IPS-18a (cell line): Measurements from ENCODE around the gene ELL2.

Experiments
- H3K27ac ChIP-seq: one replicate; pipeline ENCODE4 v1.5.1; 2013; ENCODE audit warnings: low read length
- H3K27me3 ChIP-seq: one replicate; pipeline ENCODE4 v1.6.1; 2013; ENCODE audit warnings: mild to moderate bottlenecking, low read length; ENCODE audit not compliant: control insufficient read depth, insufficient read depth
- H3K36me3 ChIP-seq: one replicate; pipeline ENCODE4 v1.6.1; 2013; ENCODE audit warnings: low read depth, low read length; ENCODE audit not compliant: control insufficient read depth
- H3K4me1 ChIP-seq: one replicate; pipeline ENCODE4 v1.6.1; 2013; ENCODE audit warnings: low read depth, low read length; ENCODE audit not compliant: control insufficient read depth
- H3K4me3 ChIP-seq: one replicate; pipeline ENCODE4 v1.5.1; 2013; ENCODE audit warnings: low read length
- H3K9ac ChIP-seq: one replicate; pipeline ENCODE4 v1.6.1; 2013; ENCODE audit warnings: mild to moderate bottlenecking, low read length, moderate library complexity
- H3K9me3 ChIP-seq: one replicate; pipeline ENCODE4 v1.6.1; 2013; ENCODE audit warnings: low read depth, low read length; ENCODE audit not compliant: control insufficient read depth

ELL2 gene

DNA sequence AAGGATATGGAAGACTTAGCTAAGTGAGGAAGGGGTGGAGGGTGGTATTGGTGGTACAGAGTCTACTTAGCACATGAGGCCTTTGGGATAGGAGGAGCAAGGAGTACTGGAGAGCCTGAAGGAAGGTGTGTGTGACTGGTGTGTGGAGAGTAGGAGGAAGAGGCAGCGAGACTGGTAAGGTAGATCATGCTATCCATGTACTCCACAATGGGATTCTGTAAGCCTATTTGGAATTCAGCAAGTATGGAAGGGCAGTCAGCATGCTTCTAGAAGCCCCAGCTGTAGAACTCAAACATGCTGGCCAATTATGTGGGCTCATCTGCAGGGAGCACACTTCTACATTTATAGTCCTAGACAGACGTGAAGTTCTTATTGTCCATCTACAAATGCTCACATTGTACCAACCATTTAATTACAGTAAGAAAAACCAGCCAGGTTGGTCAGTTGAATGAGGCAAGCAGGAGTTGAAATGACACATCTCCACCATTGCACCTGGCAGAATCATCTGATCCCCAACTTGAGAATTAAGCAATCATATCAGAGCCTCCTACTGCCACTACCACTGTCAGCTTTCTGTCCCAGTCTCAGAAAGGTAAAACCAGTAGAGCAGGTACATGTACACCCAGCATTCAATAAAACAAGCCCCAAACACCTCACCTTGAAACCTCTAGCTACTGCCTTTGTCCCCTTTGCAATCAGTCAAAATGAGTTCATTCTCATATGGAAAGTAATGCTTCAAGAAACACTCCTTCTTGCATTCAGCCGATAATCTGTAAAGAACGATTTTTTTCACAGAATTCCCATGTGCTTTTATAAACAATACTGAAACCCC is 78.2 kb downstream of the ELL2 start:
- Histone ChIP-seq H3K27ac (no peak overlapping the region), H3K9ac (no peak overlapping the region), H3K9me3 (no peaks in the 10 kb centered on the region), H3K4me1 (no peaks in the 10 kb centered on the region), H3K4me3 (no peak overlapping the region), H3K27me3 (no peaks in the 10 kb centered on the region), H3K36me3 (no peaks in the 10 kb centered on the region)

DNA sequence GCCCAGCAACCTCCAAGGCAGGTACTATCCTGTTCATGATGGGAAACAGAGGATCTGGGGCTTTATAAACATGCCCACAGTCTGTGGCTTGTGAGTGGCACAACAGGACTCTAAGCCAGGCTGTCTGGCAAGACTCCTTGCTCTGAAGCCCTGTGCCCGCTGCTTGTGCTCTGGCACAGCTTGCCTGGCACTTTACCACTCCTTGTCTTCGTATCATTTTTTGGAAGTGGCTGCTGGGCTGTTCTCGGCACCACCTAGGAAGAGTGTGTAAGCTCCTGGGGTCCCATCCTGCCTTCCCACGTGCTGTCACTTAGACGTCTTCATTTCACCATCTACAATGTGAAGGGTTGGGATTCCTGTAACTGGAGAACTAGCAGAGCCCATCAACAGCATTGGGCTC is 79.8 kb downstream of the ELL2 start:
- no peaks in the 10 kb centered on the region for H3K4me1 ChIP-seq
- no peak overlapping the region for H3K9ac ChIP-seq
- H3K4me3 ChIP-seq, result no peak overlapping the region
- H3K9me3 ChIP-seq, result no peaks in the 10 kb centered on the region
- H3K27me3 ChIP-seq, result no peaks in the 10 kb centered on the region
- H3K27ac ChIP-seq, result no peak overlapping the region
- no peaks in the 10 kb centered on the region for H3K36me3 ChIP-seq

DNA sequence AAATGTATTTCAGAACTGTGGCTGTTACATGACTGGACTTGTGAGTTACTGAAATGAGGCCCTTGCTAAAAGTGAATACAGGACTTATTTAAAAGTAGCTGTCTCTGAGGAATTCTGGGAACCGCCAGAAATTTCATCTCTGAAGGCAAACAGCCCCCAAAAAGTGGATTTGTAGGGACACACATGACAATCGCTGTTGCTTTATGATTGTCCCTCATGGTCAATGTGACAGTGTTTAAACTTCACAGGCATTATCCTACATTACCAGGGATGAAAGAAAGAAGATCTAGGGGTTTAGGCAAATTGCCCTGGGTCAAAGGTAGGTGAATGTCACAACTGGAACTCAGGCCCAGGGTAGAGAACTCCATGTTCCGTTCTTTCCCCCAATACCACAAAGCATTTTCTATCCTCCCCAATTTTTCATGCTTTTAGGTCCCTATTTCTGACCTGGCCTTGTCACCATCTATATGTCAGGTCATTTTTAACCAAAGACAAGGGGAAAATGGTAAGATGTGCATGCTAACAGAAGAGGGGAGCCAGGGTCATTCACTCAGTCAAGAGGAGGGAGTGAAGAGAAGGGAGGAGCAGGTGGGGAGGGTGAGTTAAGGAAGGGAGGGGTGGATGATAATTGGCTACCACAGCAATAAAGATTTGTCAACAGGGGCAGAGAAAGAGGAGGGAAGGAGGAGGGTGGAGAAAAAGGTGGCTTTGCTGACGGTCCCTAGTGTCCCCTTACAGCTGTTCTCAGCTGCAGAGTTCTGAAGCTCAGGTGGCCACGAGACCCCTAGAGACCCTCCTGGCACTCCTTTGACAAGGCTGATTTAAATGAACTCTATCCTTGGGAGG is 81.3 kb downstream of the ELL2 start:
- H3K9me3 ChIP-seq, result no peaks in the 10 kb centered on the region
- no peak overlapping the region for H3K9ac ChIP-seq
- no peaks in the 10 kb centered on the region for H3K4me1 ChIP-seq
- H3K36me3 ChIP-seq, result no peaks in the 10 kb centered on the region
- H3K27ac ChIP-seq, result no peak overlapping the region
- H3K27me3 ChIP-seq, result no peaks in the 10 kb centered on the region
- no peak overlapping the region for H3K4me3 ChIP-seq

DNA sequence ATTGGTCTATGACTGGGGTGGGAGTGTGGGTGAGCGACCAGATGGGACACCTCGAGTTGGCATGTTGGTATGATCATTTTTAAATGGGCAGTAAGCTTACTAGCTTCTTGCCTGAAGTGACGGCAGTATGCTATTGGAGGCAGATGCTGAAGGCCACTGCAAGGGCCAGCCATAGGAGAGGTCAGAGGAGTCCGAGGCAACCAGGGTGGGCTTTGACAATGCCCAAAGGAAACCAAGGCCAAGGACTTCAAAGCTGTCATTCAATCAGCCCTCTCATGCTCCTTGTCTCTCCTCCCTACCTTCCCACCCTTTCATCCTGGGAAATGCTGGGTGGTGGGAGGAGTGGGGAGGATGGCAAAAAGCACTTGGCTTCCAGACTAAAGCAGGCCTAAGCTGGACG is 82.0 kb downstream of the ELL2 start:
- no peaks in the 10 kb centered on the region for H3K4me1 ChIP-seq
- no peaks in the 10 kb centered on the region for H3K27me3 ChIP-seq
- no peak overlapping the region for H3K9ac ChIP-seq
- no peak overlapping the region for H3K27ac ChIP-seq
- no peak overlapping the region for H3K4me3 ChIP-seq
- H3K9me3 ChIP-seq, result no peaks in the 10 kb centered on the region
- H3K36me3 ChIP-seq, result no peaks in the 10 kb centered on the region

DNA sequence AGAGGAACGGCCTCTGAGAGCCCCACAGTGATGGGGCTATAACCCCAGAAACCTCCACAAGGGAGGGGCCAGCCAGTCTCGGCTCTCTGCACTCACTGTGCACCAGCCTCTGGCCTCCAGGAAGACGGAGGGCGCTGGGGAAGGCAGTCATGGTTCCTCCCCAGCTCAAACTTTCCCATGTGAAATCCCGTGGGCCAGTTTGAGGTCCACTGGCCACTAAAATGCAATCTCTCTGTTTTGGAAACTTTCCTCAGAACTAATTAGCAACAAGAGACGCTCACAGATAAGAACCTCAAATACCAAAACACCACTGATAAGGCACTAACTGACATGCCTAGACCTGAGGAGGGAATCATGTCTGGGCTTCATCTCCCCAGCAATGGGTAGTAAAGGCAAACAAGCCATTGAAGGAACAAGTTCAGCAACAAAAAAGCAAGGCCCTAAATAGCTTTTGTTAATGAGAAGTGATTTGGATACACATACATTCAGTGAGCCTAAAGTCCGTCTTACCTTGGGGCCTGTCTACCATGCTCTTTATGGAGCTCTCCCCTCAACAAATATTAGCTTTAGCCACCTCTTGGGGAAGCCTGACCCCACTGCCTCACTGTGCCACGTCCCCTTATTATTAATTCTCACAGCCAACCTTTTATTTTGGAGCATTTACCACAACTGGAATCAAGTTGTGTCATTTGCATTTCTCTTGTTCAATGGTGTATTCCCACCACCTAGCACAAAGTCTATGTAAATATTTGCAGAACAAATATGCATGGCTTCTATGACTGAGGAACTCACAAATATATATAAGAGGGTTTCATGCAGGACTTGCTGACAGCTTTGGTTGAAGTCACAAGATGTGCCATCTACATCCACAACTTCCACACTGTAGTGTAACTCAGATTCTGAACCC is 83.0 kb downstream of the ELL2 start:
- H3K9ac ChIP-seq, result no peak overlapping the region
- H3K27me3 ChIP-seq, result no peaks in the 10 kb centered on the region
- H3K4me3 ChIP-seq, result no peak overlapping the region
- no peaks in the 10 kb centered on the region for H3K9me3 ChIP-seq
- H3K4me1 ChIP-seq, result no peaks in the 10 kb centered on the region
- no peaks in the 10 kb centered on the region for H3K36me3 ChIP-seq
- H3K27ac ChIP-seq, result no peak overlapping the region

DNA sequence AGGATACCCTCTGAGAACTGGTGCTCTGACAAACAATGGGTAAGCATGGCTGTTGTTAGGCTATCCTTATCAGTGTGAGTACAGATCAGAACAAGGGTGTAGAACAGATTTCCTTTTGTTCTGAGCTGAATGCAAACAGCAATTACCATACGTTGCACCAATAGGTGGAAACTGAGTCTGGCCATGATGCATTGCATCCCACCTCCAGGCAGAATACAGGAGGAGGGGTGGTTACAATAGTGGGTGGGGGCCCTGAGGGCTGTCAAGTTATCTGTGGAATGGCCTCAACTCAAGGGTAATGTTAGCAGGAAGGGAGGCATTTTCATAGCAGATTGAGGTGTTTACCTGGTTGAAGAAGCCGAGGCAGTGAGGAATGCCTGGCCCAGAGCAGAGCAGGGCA is 84.9 kb downstream of the ELL2 start:
- Histone ChIP-seq H3K36me3 (no peaks in the 10 kb centered on the region), H3K9me3 (no peaks in the 10 kb centered on the region), H3K4me3 (no peak overlapping the region), H3K4me1 (no peaks in the 10 kb centered on the region), H3K9ac (no peak overlapping the region), H3K27ac (no peak overlapping the region), H3K27me3 (no peaks in the 10 kb centered on the region)

DNA sequence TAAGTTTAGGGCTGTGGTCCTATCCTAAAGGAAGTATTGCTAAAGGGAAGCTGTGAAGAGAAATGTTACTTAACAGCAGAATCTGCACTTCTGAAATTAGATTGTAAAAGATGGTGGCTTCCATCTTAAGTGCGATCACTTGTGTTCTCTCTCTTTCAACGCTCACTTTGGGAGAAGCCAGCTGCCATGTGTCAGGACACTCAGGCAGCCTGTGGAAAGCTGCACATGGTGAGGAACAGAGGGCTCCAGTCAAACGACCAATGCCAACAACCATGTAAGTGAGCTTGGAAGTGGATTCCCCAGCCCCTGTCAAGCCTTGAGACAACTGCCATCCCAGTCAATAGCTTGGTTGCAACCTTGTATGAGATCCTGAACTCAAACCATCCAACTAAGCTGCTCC is 87.4 kb downstream of the ELL2 start:
- Histone ChIP-seq H3K9ac (no peak overlapping the region), H3K4me1 (no peaks in the 10 kb centered on the region), H3K27ac (no peak overlapping the region), H3K4me3 (no peak overlapping the region), H3K9me3 (no peaks in the 10 kb centered on the region), H3K36me3 (no peaks in the 10 kb centered on the region), H3K27me3 (no peaks in the 10 kb centered on the region)

DNA sequence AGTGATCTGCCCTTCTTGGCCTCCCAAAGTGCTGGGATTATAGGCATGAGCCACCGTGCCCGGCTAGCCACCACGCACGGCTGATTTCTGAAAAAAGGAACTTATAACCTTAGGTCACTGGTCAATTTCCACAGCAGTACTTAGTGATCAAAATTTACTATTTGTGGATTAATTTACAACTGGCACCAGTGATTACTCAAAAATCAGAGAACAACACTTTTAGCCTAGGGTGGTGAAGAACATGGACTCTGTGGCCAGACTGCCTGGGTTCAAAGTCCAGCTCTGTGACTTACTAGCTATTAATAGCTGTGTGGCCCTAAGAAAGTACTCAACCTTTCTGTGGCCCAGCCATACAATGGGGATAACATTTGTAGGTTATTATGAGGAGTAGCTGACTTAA is 88.3 kb downstream of the ELL2 start:
- no peak overlapping the region for H3K27ac ChIP-seq
- no peaks in the 10 kb centered on the region for H3K4me1 ChIP-seq
- H3K36me3 ChIP-seq, result no peaks in the 10 kb centered on the region
- no peaks in the 10 kb centered on the region for H3K27me3 ChIP-seq
- no peak overlapping the region for H3K9ac ChIP-seq
- H3K4me3 ChIP-seq, result no peak overlapping the region
- no peaks in the 10 kb centered on the region for H3K9me3 ChIP-seq

DNA sequence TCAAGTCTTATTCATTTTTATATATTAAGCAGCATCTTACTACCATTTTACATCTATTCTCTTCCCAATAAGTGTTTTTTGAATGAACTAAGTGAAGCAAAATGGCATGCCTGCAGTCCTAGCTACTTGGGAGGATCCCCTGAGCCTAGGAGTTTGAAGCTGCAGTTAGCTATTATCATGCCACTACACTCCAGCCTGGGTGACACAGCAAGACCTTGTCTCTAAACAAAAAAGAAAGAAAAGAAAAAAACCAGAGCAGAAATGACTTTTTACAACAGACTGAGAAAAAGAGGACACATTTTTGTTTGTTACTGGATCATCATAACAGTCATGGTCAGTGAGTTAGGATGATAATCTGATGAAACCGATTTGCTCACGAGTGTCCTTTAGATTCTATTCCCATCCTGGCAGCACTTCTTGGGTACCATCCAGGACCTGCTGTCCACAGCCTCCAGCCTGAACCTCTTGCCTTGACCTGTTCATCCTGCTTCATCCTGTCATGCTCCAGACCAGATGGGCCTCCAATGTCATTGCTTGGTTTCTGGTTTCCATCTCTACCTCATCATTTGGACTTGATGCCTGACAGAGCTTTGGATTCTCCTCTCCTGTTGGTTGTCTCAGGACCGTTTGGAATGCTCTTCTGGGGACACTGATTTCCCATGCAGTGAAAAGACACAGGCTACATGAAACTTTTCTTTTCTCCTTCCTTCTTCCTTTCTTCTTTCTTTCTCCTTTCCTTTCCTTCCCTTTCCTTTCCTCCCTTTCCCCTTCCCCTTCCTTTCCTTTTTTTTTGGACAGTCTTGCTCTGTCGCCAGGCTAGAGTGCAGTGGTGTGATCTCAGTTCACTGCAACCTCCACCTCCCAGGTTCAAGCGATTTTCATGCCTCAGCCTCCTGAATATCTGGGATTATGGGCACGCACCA is 89.0 kb downstream of the ELL2 start:
- H3K9ac ChIP-seq, result no peak overlapping the region
- H3K27me3 ChIP-seq, result no peaks in the 10 kb centered on the region
- no peak overlapping the region for H3K4me3 ChIP-seq
- no peak overlapping the region for H3K27ac ChIP-seq
- H3K4me1 ChIP-seq, result no peaks in the 10 kb centered on the region
- no peaks in the 10 kb centered on the region for H3K36me3 ChIP-seq
- no peaks in the 10 kb centered on the region for H3K9me3 ChIP-seq

DNA sequence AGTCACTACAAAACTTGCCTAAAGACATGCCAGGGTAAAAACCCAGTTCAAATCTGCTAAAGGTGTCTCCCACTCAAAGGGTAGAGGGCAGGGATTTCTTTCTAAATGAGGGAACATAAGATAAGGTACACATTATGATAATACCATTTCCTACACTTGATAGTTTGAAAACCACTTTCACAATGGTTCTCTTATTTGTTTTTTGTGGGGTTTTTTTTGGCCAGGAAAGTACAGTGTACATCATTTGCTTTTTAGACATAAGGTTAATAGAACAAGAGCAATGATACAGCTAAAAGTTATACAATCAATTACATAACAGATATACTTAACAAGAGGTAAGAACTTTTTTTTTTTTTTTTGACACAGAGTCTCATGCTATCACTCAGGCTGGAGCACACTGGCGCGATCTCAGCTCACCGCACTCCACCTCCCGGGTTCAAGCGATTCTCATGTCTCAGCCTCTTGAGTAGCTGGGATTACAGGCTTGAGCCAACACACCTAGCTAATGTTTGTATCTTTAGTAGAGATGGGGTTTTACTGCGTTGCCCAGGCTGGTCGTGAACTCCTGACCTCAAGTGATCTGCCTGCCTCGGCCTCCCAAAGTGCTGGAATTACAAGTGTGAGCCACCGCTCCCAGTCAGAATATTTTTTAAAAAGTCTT is 90.4 kb downstream of the ELL2 start:
- H3K9ac ChIP-seq, result no peak overlapping the region
- no peaks in the 10 kb centered on the region for H3K4me1 ChIP-seq
- no peaks in the 10 kb centered on the region for H3K36me3 ChIP-seq
- H3K27me3 ChIP-seq, result no peaks in the 10 kb centered on the region
- no peaks in the 10 kb centered on the region for H3K9me3 ChIP-seq
- H3K4me3 ChIP-seq, result no peak overlapping the region
- no peak overlapping the region for H3K27ac ChIP-seq
